ENCODE measurements around the gene ZFHX3. TPM values are rescaled to one million over a fixed set of nuclear protein-coding genes. Genes with fewer than 3 reads are reported as not detected.

Gene ZFHX3
- total RNA-seq, 1 donor from 2014 or later, result 19.8 TPM

DNA sequence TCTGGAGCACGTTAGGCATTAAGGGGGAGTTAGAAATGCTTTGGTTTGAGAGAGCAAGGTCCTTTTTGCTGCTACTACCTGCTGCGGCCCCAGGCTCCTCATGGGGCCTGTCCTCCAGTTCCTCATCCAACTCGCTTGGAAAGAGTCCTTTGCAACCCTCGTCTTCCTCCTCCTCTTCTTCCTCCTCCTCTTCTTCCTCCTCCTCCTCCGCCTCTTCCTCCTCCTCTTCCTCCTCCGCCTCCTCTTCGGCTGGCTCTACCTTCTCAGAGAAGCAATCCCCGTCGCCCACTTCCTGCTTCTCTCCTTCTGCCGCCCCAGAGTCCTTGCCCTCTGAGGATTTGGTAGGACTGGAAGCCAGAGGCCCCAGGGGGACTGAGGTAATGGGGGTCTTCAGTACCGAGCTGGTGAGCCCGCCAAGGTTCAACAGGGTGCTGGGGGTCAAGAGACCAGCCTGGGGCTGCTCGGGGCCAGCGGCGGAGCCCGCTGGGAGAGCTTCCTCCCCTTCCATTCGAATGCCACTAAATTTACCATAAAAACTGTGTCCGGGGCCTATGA lies 89.3 kb downstream of the ZFHX3 start:
- DNase-seq (ENCODE audit: extremely low read depth, low read depth, low spot score), result no peak

DNA sequence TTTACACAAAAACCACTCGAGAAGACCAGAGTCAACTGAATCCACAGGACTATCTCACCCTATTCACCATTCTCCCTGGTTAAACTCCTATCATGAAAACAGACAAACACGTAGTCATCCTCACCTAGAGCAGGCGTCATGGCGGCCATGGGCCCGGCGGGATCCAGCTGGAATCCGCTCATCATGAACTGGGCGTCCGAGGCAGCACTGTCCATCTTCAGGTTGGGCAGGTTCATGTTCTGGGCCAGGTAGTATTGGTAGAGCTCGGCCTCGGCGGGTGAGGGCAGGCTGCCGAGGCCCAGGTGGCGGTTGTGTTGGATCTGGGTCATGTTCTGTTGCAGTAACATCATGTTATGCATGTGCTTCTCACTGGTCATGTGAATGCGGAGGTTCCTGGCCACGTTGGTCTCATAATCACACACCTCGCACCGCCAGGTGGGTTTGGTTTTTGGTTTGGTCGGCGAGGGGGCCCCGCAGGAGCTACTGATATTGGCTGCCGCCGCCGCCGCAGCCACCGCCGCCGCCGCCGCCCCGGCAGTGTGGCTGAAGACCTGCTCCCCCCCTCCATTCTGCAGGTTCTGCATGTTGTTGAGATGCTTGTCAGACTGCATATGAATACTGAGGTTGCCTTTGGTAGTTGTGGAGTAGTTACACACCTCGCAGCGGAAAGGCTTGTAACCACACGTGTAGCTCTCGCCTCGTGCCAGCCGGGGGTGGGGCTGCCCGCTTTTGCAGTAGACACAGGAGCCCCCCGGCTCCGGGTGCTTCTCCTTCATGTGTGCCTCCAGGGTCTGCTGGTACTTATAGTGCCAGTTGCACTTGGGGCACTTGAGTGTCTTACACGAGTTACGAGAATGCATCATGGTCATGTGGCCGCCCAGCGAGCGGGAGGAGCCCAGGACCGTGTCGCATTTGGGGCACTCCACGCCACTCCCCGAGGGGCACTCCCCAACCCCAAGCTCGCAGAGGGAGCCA lies 90.3 kb downstream of the ZFHX3 start:
- no peak for DNase-seq (ENCODE audit: extremely low read depth, low read depth, low spot score)

GRCh38 chr16:72956124-72957064 lies 91.5 kb downstream of the ZFHX3 start:
- no peak for DNase-seq (ENCODE audit: extremely low read depth, low read depth, low spot score)

DNA sequence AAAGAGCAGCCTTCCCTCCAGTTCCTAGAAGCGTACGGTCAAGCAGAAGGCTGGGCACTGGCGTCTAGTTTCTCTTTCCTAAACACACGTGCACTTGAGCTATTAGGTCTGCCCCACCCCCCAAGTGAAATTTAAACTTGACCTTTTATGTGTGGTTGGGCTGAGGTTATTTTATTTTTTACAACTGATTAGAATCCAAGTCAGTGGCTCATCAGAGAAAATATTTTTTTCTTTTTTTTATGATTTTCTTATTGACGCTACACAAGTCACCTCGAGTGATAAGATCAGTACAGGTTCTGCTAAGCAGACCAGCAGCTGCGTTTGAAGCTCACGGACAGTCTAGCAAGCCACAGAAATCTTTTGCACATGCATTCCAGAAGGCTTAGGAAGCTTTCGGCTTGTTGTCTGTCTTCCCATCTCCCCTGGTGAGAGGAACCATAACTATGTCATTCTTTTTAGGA lies 95.1 kb downstream of the ZFHX3 start:
- no peak for DNase-seq (ENCODE audit: extremely low read depth, low read depth, low spot score)

DNA sequence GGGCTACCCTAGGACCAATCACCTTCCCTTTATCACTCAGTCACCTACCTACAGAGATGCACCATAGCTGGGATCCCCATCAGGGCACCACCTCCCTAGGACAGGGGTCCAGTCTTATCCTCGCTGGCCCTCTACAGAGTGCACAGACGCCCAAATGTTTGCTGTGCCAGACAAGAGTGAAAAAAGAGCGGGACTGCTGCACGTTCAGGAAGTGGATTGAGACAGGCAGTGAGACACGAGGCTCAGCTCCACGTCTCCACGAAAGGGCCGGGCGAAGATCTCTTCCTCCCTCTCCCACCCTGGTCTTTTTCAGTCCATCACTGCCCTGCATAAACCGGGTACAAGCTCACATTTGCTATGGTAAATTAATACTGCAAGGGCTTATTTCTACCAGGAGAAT lies 95.5 kb downstream of the ZFHX3 start:
- no peak for DNase-seq (ENCODE audit: extremely low read depth, low read depth, low spot score)

- DNase-seq (ENCODE audit: extremely low read depth, low read depth, low spot score), result no peak
Observed at GRCh38 chr16:72951916-72952315, 96.0 kb downstream of the ZFHX3 start.

GRCh38 chr16:72950669-72951068 lies 97.3 kb downstream of the ZFHX3 start:
- no peak for DNase-seq (ENCODE audit: extremely low read depth, low read depth, low spot score)

DNA sequence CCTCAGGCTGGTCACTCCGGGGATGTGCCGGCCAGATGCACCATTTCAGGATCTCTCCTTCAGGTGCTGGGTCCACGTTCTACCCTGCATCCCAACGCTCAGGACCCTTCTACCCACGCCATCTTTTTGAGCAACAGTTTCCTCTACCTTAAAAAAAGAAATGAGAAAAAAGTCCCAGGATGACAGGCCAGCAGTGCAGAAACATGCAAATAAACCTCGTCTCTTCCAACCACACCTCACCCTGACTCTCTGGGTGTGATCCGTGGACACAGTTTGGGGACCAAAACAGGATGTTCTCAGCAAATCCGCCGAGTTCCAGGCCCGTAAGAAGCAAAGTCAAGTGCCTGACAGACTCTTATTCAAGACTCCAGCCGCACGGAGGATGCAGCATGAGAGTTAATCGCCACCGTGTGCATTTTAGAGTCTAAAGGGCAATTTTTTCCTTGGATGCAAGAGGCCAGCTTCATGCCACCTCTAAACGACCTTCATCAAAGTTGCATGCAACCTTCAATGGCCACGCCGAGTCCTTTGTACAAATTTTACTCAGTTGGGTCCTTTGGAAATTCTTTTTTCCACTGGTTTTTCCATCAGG lies 99.6 kb downstream of the ZFHX3 start:
- DNase-seq (ENCODE audit: extremely low read depth, low read depth, low spot score), result no peak

- no peak for DNase-seq (ENCODE audit: extremely low read depth, low read depth, low spot score)
Observed at GRCh38 chr16:72947379-72948237, 100.3 kb downstream of the ZFHX3 start.

- no peak for DNase-seq (ENCODE audit: extremely low read depth, low read depth, low spot score)
Observed at GRCh38 chr16:72946474-72947194, 101.3 kb downstream of the ZFHX3 start.

DNA sequence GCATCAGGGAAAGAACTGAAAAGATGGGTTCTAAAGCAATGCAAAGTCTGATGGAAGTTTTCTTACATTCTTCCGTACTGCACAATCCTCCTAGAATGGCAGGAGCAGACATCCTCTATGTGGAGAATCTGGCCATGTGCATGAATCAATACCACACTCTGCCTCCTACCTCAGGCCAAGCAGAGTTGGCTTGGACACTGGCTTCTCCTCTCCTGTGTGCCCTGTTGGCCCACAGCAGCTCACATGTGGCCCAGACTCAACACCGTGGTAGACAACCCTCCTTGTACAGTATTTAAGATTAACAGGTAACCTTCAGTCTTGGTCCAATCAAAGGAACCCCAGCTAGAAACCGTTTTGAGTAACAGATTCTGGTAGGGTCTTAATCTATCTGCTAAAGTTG lies 101.9 kb downstream of the ZFHX3 start:
- DNase-seq (ENCODE audit: extremely low read depth, low read depth, low spot score), result no peak

DNA sequence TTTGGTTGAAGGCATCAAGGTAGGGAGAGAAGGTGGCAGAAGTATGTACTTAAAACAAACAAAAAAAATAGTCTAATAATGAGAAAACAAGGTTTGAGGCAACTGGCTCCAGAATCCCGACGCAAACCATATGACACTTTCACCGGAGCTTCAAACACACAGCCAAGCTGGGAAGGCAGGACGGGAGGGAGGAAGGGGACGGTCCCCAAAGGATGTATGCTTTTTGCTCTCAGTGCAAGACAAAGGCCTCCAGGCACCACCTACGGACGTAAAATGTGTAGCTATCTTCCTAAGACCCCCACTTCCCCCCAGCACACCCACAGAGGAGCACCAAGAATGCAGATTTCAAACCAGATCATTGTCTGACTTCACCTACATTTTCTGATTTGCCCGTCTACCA lies 102.3 kb downstream of the ZFHX3 start:
- DNase-seq (ENCODE audit: extremely low read depth, low read depth, low spot score), result no peak

- no peak for DNase-seq (ENCODE audit: extremely low read depth, low read depth, low spot score)
Observed at GRCh38 chr16:72944757-72945485, 103.0 kb downstream of the ZFHX3 start.

- no peak for DNase-seq (ENCODE audit: extremely low read depth, low read depth, low spot score)
Observed at GRCh38 chr16:72942021-72942420, 105.9 kb downstream of the ZFHX3 start.

GRCh38 chr16:72940886-72941285 lies 107.0 kb downstream of the ZFHX3 start:
- DNase-seq (ENCODE audit: extremely low read depth, low read depth, low spot score), result no peak

GRCh38 chr16:72939247-72939646 lies 108.7 kb downstream of the ZFHX3 start:
- no peak for DNase-seq (ENCODE audit: extremely low read depth, low read depth, low spot score)

GRCh38 chr16:72938795-72939164 lies 109.1 kb downstream of the ZFHX3 start:
- DNase-seq (ENCODE audit: extremely low read depth, low read depth, low spot score), result no peak

All from glomerular endothelial cell (primary cell).